OCI-LY7 (cell line): Measurements from ENCODE around the gene CCDC92. TPM values are rescaled to one million over a fixed set of nuclear protein-coding genes. Genes with fewer than 3 reads are reported as not detected.

ENCODE experiments used
- BruUV-seq: library from RNA; stranded (reverse); fragments of 400-500 nt; replicated peaks from 2 replicates; lab custom pipeline; 2021; lab: Mats Ljungman, UMichigan
- CTCF ChIA-PET: fragments of 300-600 bp; sonication (Branson Sonifier 250); formaldehyde crosslinking; loops from one replicate; lab custom pipeline; 2022; ENCODE audit warnings: antibody characterized with exemption; ENCODE audit not compliant: unreplicated experiment; lab: Charles Lee
- POLR2A ChIA-PET: fragments of 300-600 bp; sonication (Branson Sonifier 250); formaldehyde crosslinking; loops from one replicate; lab custom pipeline; 2022; ENCODE audit warnings: antibody characterized with exemption; lab: Charles Lee
- DNase-seq: peaks from one replicate; pipeline ENCODE4 v3.0.0-alpha.2; 2015; ENCODE audit warnings: low spot score
- H2AFZ ChIP-seq: fragments of 200-600 bp; sonication (generic), shearing (Covaris generic); 2 replicates; pipeline ENCODE4 v1.6.1; 2014; ENCODE audit warnings: mild to moderate bottlenecking, antibody characterized with exemption, low read length, moderate library complexity
- H3K27ac ChIP-seq: fragments of 200-600 bp; sonication (generic); 2 replicates; pipeline ENCODE4 v1.5.1; 2014; ENCODE audit warnings: mixed run types, low read depth, mild to moderate bottlenecking, moderate library complexity, low read length, inconsistent platforms; ENCODE audit not compliant: poor library complexity, severe bottlenecking
- H3K36me3 ChIP-seq: fragments of 200-600 bp; sonication (generic); 2 replicates; pipeline ENCODE4 v1.6.1; 2014; ENCODE audit warnings: mild to moderate bottlenecking, antibody characterized with exemption, low read length, moderate library complexity, mixed read lengths; ENCODE audit not compliant: insufficient read depth
- H3K4me1 ChIP-seq: fragments of 200-600 bp; sonication (generic); 2 replicates; pipeline ENCODE4 v1.5.1; 2014; ENCODE audit warnings: mild to moderate bottlenecking, low read length; ENCODE audit not compliant: insufficient read depth, poor library complexity, severe bottlenecking
- H3K4me2 ChIP-seq: fragments of 200-600 bp; sonication (generic); 2 replicates; pipeline ENCODE4 v1.6.1; 2014; ENCODE audit warnings: mild to moderate bottlenecking, low read length
- H3K4me3 ChIP-seq: fragments of 200-600 bp; sonication (generic); 2 replicates; pipeline ENCODE4 v1.5.1; 2014; ENCODE audit warnings: mild to moderate bottlenecking, low read depth, low read length; ENCODE audit not compliant: poor library complexity, severe bottlenecking
- H3K79me2 ChIP-seq: fragments of 200-600 bp; sonication (generic); 2 replicates; pipeline ENCODE4 v1.6.1; 2016; ENCODE audit warnings: low read depth, mild to moderate bottlenecking, low read length, moderate library complexity, mixed read lengths; ENCODE audit not compliant: insufficient read depth
- H3K9me2 ChIP-seq: fragments of 200-600 bp; sonication (generic); 2 replicates; pipeline ENCODE4 v1.6.1; 2016; ENCODE audit warnings: mild to moderate bottlenecking, low read length, mixed read lengths; ENCODE audit not compliant: insufficient read depth
- H3K9me3 ChIP-seq: fragments of 200-600 bp; sonication (generic); 2 replicates; pipeline ENCODE4 v1.6.1; 2014; ENCODE audit warnings: mild to moderate bottlenecking, mixed run types, low read length, mixed read lengths
- H4K20me1 ChIP-seq: fragments of 200-600 bp; sonication (generic); 2 replicates; pipeline ENCODE4 v1.6.1; 2014; ENCODE audit warnings: mild to moderate bottlenecking, antibody characterized with exemption, low read length, moderate library complexity, mixed read lengths; ENCODE audit not compliant: insufficient read depth
- CTCF ChIP-seq: fragments of 200-600 bp; sonication (generic); conservative IDR thresholded peaks from 2 replicates; pipeline ENCODE4 v1.5.1; 2014; ENCODE audit warnings: mild to moderate bottlenecking, antibody characterized with exemption, low read length, moderate library complexity, mixed read lengths
- EZH2phosphoT487 ChIP-seq: fragments of 200-600 bp; sonication (generic); IDR thresholded peaks from 2 replicates; pipeline ENCODE4 v1.6.1; 2018; ENCODE audit warnings: low read depth, borderline replicate concordance, mild to moderate bottlenecking, mixed run types, antibody characterized with exemption, low read length, moderate library complexity, mixed read lengths
- intact Hi-C: fragments of 100-400 bp; cut with micrococcal nuclease; formaldehyde crosslinking; loops from one replicate; pipeline ENCODE4 v1.10.0; 2022; ENCODE audit not compliant: unreplicated experiment
- total RNA-seq, 2 experiments: library from RNA; depleted of rRNA in 1 of 2; stranded (reverse); fragments of >200 nt in 1 of 2; shearing (Covaris generic) in 1 of 2; gene quantifications; 2 replicates each; pipeline ENCODE4 v1.2.3, GENCODE V29; 2014 to 2022

Gene CCDC92
- total RNA-seq, 2 experiments from 2014 or later: 3.1 to 12.3 TPM

- POLR2A ChIA-PET: no interaction called here
- Histone ChIP-seq H3K4me2 (no peak overlapping the region), H4K20me1 (0 out of 2 replicates have a peak, but pooled peaks cover 3% of the 10 kb centered on the region), H2AFZ (no peak overlapping the region), H3K4me3 (no peak overlapping the region), H3K27ac (no peak overlapping the region), H3K36me3 (peaks cover 28% of the 10 kb centered on the region; the same call in 1 of the 2 replicates), H3K79me2 (no peaks in the 10 kb centered on the region; the same call in 1 of the 2 replicates), H3K9me2 (no peaks in the 10 kb centered on the region), H3K9me3 (no peaks in the 10 kb centered on the region), H3K4me1 (no peaks in the 10 kb centered on the region)
- TF ChIP-seq EZH2phosphoT487: no peak
- no peak for TF ChIP-seq CTCF
- CTCF ChIA-PET: no interaction called here
- no peak for DNase-seq
- intact Hi-C loops: loop anchor here (5.0 kb wide), 1 partner anchor 180 kb away; no protein-coding TSS in a partner anchor
- BruUV-seq: no TSS peak
These were observed 9.6 kb upstream of the CCDC92 start for GRCh38 chr12:123982269-123982668.

- intact Hi-C loops: no loop called here
- no peak overlapping the region for H2AFZ ChIP-seq
- BruUV-seq: no TSS peak
These were observed 6.9 kb upstream of the CCDC92 start for GRCh38 chr12:123979566-123979965.

More at GRCh38 chr12:123979566-123979965, 6.9 kb upstream of the CCDC92 start:
- no peaks in the 10 kb centered on the region for H3K9me3 ChIP-seq
- H3K27ac ChIP-seq: no peak overlapping the region
- H3K4me1 ChIP-seq: peaks cover 5% of the 10 kb centered on the region
- no peak for TF ChIP-seq EZH2phosphoT487
- TF ChIP-seq CTCF: no peak
- no peak for DNase-seq
- ChIA-PET CTCF (no interaction called here), POLR2A (no interaction called here)
- 0 out of 2 replicates have a peak, but pooled peaks cover 8% of the 10 kb centered on the region for H4K20me1 ChIP-seq
- no peak overlapping the region for H3K4me2 ChIP-seq
- H3K4me3 ChIP-seq: no peak overlapping the region
- H3K79me2 ChIP-seq: peaks cover 10% of the 10 kb centered on the region
- no peaks in the 10 kb centered on the region for H3K9me2 ChIP-seq
- peaks cover 33% of the 10 kb centered on the region for H3K36me3 ChIP-seq
